ENCODE measurements around the gene INSYN1. TPM values are rescaled to one million over a fixed set of nuclear protein-coding genes. Genes with fewer than 3 reads are reported as not detected.

INSYN1 gene
- total and polyA plus RNA-seq, 10 of the 15 experiments (the other 5 are each of a cell fraction or from before 2014, with no cell fraction given): not detected

DNA sequence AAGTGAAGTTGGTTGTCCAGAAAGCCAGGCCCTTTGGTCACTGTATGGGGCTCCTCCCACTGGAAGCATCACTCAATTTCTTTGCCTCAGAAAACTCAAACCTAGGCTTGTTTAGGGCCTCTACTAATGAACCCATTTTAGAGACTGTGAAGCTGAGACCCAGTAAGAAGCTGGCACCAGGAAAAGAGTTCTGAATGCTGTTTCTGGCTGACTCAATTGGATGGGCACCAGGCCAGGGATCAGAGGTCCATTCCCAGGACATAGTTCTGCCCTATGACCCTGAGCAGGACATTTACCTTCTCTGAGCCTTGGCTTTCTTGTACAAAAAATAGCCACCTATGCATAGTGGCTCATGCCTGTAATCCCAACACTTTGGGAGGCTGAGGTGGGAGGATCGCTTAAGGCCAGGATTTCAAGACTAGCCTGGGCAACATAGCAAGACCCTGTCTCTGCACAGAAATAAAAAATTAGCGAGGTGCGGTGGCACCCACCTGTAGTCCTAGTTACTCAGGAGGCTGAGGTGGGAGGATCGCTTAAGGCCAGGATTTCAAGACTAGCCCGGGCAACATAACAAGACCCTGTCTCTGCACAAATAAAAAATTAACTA is 38.4 kb downstream of the INSYN1 start:
- in situ Hi-C loops (cut with MboI) (loop anchor here (5.0 kb wide), 1 partner anchor 48 kb away; no protein-coding TSS in a partner anchor), intact Hi-C loops (cut with micrococcal nuclease; ENCODE audit: unreplicated experiment) (no loop called here)
- Histone ChIP-seq H3K27me3 (replicated peaks in 1 of 2; ENCODE audit: control insufficient read depth in 2 of 2, insufficient read depth in 2 of 2, low read length in 1 of 2) (no peaks in the 10 kb centered on the region; a peak in 2 of 4 replicates), H2AFZ (ENCODE audit: control insufficient read depth, low read depth, low read length) (no peak overlapping the region), H3K4me3 (no peak overlapping the region), H3K9me3 (replicated peaks; ENCODE audit: control insufficient read depth, insufficient read depth, low read length) (no peaks in the 10 kb centered on the region), H3K36me3 (ENCODE audit: control insufficient read depth in 2 of 2, insufficient read depth in 2 of 2, low read length in 1 of 2) (no peaks in the 10 kb centered on the region), H3K4me1 (ENCODE audit: control insufficient read depth, insufficient read depth, low read length) (no peaks in the 10 kb centered on the region), H3K9ac (ENCODE audit: control insufficient read depth, insufficient read depth, low read length) (no peak overlapping the region), H3K27ac (ENCODE audit: control insufficient read depth, insufficient read depth) (no peak overlapping the region), H3K4me2 (ENCODE audit: control insufficient read depth, insufficient read depth) (no peak overlapping the region), H4K20me1 (ENCODE audit: control insufficient read depth, insufficient read depth) (no peaks in the 10 kb centered on the region), H3K79me2 (ENCODE audit: control insufficient read depth, insufficient read depth, low read length) (no peaks in the 10 kb centered on the region)
- BruUV-seq (replicated peaks): no TSS peak
- 40% methylated on average over 5 of the region's 5 CpGs for WGBS (ENCODE audit: insufficient coverage, insufficient replicate concordance, low lambda C conversion rate, missing lambda C conversion rate)
- DNase-seq (ENCODE audit: low read depth, low spot score): no peak
- POLR2A ChIA-PET: no interaction called here
- SMC1A ChIA-PET (ENCODE audit: uncharacterized antibody, unreplicated experiment): no interaction called here
- CTCF ChIA-PET: no interaction called here
- ATAC-seq: no peak
- TF ChIP-seq ASH2L (IDR thresholded peaks at IDR 0.05; ENCODE audit: borderline replicate concordance, low read depth) (no peak), IKZF1 (conservative IDR thresholded peaks at IDR 0.05) (no peak), YBX1 (IDR thresholded peaks at IDR 0.05) (no peak), RAD51 (IDR thresholded peaks at IDR 0.05) (no peak), ZNF592 (IDR thresholded peaks at IDR 0.05) (no peak), RFX5 (IDR thresholded peaks at IDR 0.05; ENCODE audit: low read depth, low read length) (no peak), TBL1XR1 (IDR thresholded peaks at IDR 0.05; ENCODE audit: low read depth, low read length) (no peak)
- no peak for FAIRE-seq
- RAD21 ChIA-PET (ENCODE audit: unreplicated experiment): no interaction called here

Data from GM12878 (cell line).